Kasumi-1 (cell line): ENCODE measurements around the gene SULT1A2.
A peak's percentile ranks its signal among the peaks of the same experiment; 100 is the strongest.
"Not testable (repeated sequence)": the region's sequence is repeated elsewhere in the genome, so short reads cannot be mapped to it uniquely, and the experiment has no call there.

Source experiments
- DNase-seq, 2 experiments: peaks; one replicate each; lab custom pipeline; 2025; lab: John Stamatoyannopoulos, UW

The SULT1A2 gene

GRCh38 chr16:28609631-28610594 is 13.1 kb upstream of the SULT1A2 start, which contains the start of gene SULT1A1:
Gene SULT1A1 (minus strand): TSS chr16:28610044. CDS start chr16:28608855, 1,189 bp downstream.
- no peak for DNase-seq

- not testable (repeated sequence) for DNase-seq
Observed at GRCh38 chr16:28608867-28609596, 12.2 kb upstream of the SULT1A2 start.

GRCh38 chr16:28608496-28608808 is 11.6 kb upstream of the SULT1A2 start:
- DNase-seq = not testable (repeated sequence)

GRCh38 chr16:28607681-28608495 is 11.0 kb upstream of the SULT1A2 start:
- not testable (repeated sequence) for DNase-seq

- DNase-seq = no peak
Observed at GRCh38 chr16:28607116-28607623, 10.3 kb upstream of the SULT1A2 start.

- no peak for DNase-seq
Observed at GRCh38 chr16:28606291-28607115, 9.7 kb upstream of the SULT1A2 start.

GRCh38 chr16:28604186-28604565 is 7.3 kb upstream of the SULT1A2 start:
- no peak for DNase-seq

- no peak for DNase-seq
Observed at GRCh38 chr16:28603381-28604185, 6.7 kb upstream of the SULT1A2 start.

GRCh38 chr16:28602529-28602928 is 5.7 kb upstream of the SULT1A2 start:
- no peak for DNase-seq

- DNase-seq = not testable (repeated sequence)
Observed at GRCh38 chr16:28602062-28602461, 5.2 kb upstream of the SULT1A2 start.

GRCh38 chr16:28601589-28601988 is 4.7 kb upstream of the SULT1A2 start:
- DNase-seq = not testable (repeated sequence)

- not testable (repeated sequence) for DNase-seq
Observed at GRCh38 chr16:28600965-28601364, 4.1 kb upstream of the SULT1A2 start.

GRCh38 chr16:28599377-28600285 is 2.8 kb upstream of the SULT1A2 start:
- not testable (repeated sequence) for DNase-seq

- peak; percentile 1 to 3 for DNase-seq
Observed at GRCh38 chr16:28597692-28598261, 927 bp upstream of the SULT1A2 start.

GRCh38 chr16:28596115-28596630 is 677 bp downstream of the SULT1A2 start:
- DNase-seq = no peak

GRCh38 chr16:28595451-28595850 is 1.4 kb downstream of the SULT1A2 start:
- not testable (repeated sequence) for DNase-seq

GRCh38 chr16:28592979-28593553 is 3.8 kb downstream of the SULT1A2 start:
- DNase-seq = no peak

GRCh38 chr16:28592511-28592910 is 4.3 kb downstream of the SULT1A2 start:
- DNase-seq = no peak
